Activated CD8-positive, alpha-beta T cell treated with anti-CD3 and anti-CD28 coated beads, Interleukin-2, amount 10 ng/mL, durations not matched to agents 7 days and 5 days (primary cell): ENCODE data around the gene UQCRC2. TPM values are rescaled to one million over a fixed set of nuclear protein-coding genes. Genes with fewer than 3 reads are reported as not detected.

Experiments used
- ATAC-seq: fragments of 150-1000 bp; cut with Tn5 transposase; one replicate; pipeline ENCODE4 v1.10.0; 2021; ENCODE audit warnings: moderate library complexity
- CTCF ChIA-PET: fragments of 350-600 bp; sonication (Branson Sonifier 250); formaldehyde crosslinking; loops from one replicate; lab custom pipeline; 2021; ENCODE audit warnings: antibody characterized with exemption; lab: Charles Lee
- POLR2A ChIA-PET: fragments of 350-600 bp; sonication (Branson Sonifier 250); formaldehyde crosslinking; loops from one replicate; lab custom pipeline; 2021; ENCODE audit warnings: antibody characterized with exemption; lab: Charles Lee
- DNase-seq: peaks from one replicate; pipeline ENCODE4 v3.0.0-alpha.2; 2020
- H3K27ac Mint-ChIP-seq: one replicate; pipeline ENCODE4 v1.8.0; 2021; ENCODE audit warnings: mild to moderate bottlenecking, mixed read lengths
- H3K27me3 Mint-ChIP-seq: one replicate; pipeline ENCODE4 v1.8.0; 2021; ENCODE audit warnings: low read depth, mixed read lengths
- H3K36me3 Mint-ChIP-seq: one replicate; pipeline ENCODE4 v1.8.0; 2021; ENCODE audit warnings: low read depth, mixed read lengths
- H3K4me1 Mint-ChIP-seq: one replicate; pipeline ENCODE4 v1.8.0; 2021; ENCODE audit warnings: low read depth, mixed read lengths
- H3K4me3 Mint-ChIP-seq: one replicate; pipeline ENCODE4 v1.8.0; 2021; ENCODE audit warnings: mild to moderate bottlenecking, mixed read lengths
- H3K9me3 Mint-ChIP-seq: one replicate; pipeline ENCODE4 v1.8.0; 2022; ENCODE audit warnings: mixed read lengths; ENCODE audit not compliant: insufficient read depth
- total RNA-seq, 2 experiments: library from RNA; stranded (reverse); gene quantifications; one replicate each; pipeline ENCODE4 v1.2.3, GENCODE V29; 2021

The UQCRC2 gene
- total RNA-seq, 2 experiments from 2014 or later = 231 to 238 TPM

DNA sequence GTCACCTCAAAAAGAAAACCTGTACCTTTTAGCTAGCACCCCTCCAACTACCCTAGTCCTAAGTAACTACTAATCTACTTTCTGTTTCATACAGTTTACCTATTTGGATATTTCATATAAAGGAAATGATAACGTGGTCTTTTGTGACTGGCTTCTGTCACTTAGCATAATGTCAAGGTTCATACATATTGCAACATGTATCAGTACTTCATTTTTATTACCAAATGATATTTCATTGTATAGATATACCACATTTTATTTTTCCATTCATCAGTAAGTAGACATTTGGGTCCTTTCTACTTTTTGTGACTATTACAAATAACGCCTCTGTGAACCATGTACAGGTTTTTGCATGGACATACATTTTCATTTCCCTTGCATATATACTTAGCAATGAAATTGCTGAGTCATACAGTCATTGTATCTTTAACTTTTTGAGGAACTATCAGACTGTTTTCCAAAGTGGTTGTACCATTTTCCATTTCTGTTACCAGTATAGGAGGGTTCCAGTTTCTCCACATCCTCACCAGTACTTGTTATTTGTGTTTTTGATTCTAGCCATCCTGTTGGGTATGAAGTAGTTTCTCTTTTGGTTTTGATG lies 78.4 kb downstream of the UQCRC2 start:
- ChIA-PET CTCF (interaction anchor here (1.4 to 1.6 kb wide), 2 partner anchors 22 to 46 kb away, joined by 4 to 9 read pairs; no protein-coding TSS in a partner anchor), POLR2A (no interaction called here)
- Mint-ChIP-seq H3K36me3 (peaks cover 11% of the 10 kb centered on the region), H3K9me3 (no peaks in the 10 kb centered on the region), H3K4me3 (no peak overlapping the region), H3K27me3 (no peaks in the 10 kb centered on the region), H3K4me1 (peaks cover 17% of the 10 kb centered on the region), H3K27ac (no peak overlapping the region)
- DNase-seq = no peak
- ATAC-seq = no peak

Other genes starting within 250 kb of the UQCRC2 start
- gene NPIPB4, start 95.6 kb upstream of the UQCRC2 start, total RNA-seq = 100 to 1,000 TPM; 150 to 168 TPM
- gene PDZD9, start 47.8 kb downstream of the UQCRC2 start, total RNA-seq = not detected
- gene MOSMO, start 54.8 kb downstream of the UQCRC2 start, total RNA-seq = 10 to 100 TPM; 11.4 to 11.9 TPM
- under 1 TPM in 1 of 2 experiments, not detected in 1; 0.18 TPM for gene VWA3A, start 139.2 kb downstream of the UQCRC2 start, total RNA-seq
- gene SDR42E2, start 209.1 kb downstream of the UQCRC2 start, total RNA-seq = under 1 TPM in 1 of 2 experiments, not detected in 1; 0.16 TPM